IPS DF 6.9 (cell line): ENCODE results near the gene SPIRE1.
"Not testable (repeated sequence)": the region's sequence is repeated elsewhere in the genome, so short reads cannot be mapped to it uniquely, and the experiment has no call there.

Source experiments
- DNase-seq: peaks from one replicate; pipeline ENCODE4 v3.0.0-alpha.2; 2013; ENCODE audit warnings: low read depth, low spot score
- H3K27ac ChIP-seq: one replicate; pipeline ENCODE4 v1.5.1; 2013; ENCODE audit warnings: low read length, control low read depth
- H3K27me3 ChIP-seq: 2 replicates; pipeline ENCODE4 v1.6.1; 2013; ENCODE audit warnings: mild to moderate bottlenecking, low read length; ENCODE audit not compliant: control insufficient read depth, insufficient read depth
- H3K36me3 ChIP-seq: 2 replicates; pipeline ENCODE4 v1.6.1; 2013; ENCODE audit warnings: low read length; ENCODE audit not compliant: control insufficient read depth, insufficient read depth
- H3K4me1 ChIP-seq: 2 replicates; pipeline ENCODE4 v1.6.1; 2013; ENCODE audit warnings: low read length; ENCODE audit not compliant: control insufficient read depth, insufficient read depth
- H3K4me3 ChIP-seq: 2 replicates; pipeline ENCODE4 v1.5.1; 2013; ENCODE audit warnings: mild to moderate bottlenecking, low read length
- H3K9me3 ChIP-seq: 2 replicates; pipeline ENCODE4 v1.6.1; 2013; ENCODE audit warnings: low read length, inconsistent platforms; ENCODE audit not compliant: control insufficient read depth, insufficient read depth
- WGBS: extraction: QIAGEN DNeasy Blood & Tissue Kit; methylation state at CpG from one replicate; pipeline ENCODE4 v1.1.7; 2013; ENCODE audit warnings: mixed read lengths, missing lambda C conversion rate; ENCODE audit not compliant: insufficient read length, insufficient coverage; 5-methylcytosine and 5-hydroxymethylcytosine counted together

Gene SPIRE1

GRCh38 chr18:12554796-12555388 is 103.0 kb downstream of the SPIRE1 start:
- Histone ChIP-seq H3K4me3 (no peak overlapping the region), H3K36me3 (peaks cover 3% of the 10 kb centered on the region; the same call in 1 of the 2 replicates), H3K27ac (no peak overlapping the region), H3K27me3 (no peaks in the 10 kb centered on the region), H3K9me3 (peaks cover 7% of the 10 kb centered on the region), H3K4me1 (peaks cover 2% of the 10 kb centered on the region; the same call in 1 of the 2 replicates)
- DNase-seq = no peak
- no CpG with 5 or more reads among the region's 2 CpGs for WGBS

- Histone ChIP-seq H3K27ac (no peak overlapping the region), H3K27me3 (no peaks in the 10 kb centered on the region), H3K4me1 (peaks cover 2% of the 10 kb centered on the region; the same call in 1 of the 2 replicates), H3K9me3 (peaks cover 3% of the 10 kb centered on the region), H3K4me3 (no peak overlapping the region), H3K36me3 (no peaks in the 10 kb centered on the region; the same call in 1 of the 2 replicates)
- no CpG with 5 or more reads among the region's 4 CpGs for WGBS
- no peak for DNase-seq
These were observed 105.0 kb downstream of the SPIRE1 start for GRCh38 chr18:12552879-12553242.

GRCh38 chr18:12551943-12552878 is 105.7 kb downstream of the SPIRE1 start:
- WGBS = no CpG with 5 or more reads among the region's 13 CpGs
- not testable (repeated sequence) for DNase-seq

GRCh38 chr18:12551466-12551865 is 106.4 kb downstream of the SPIRE1 start:
- H3K4me1 ChIP-seq, H3K4me3 ChIP-seq, H3K9me3 ChIP-seq, DNase-seq, H3K27me3 ChIP-seq, H3K27ac ChIP-seq, H3K36me3 ChIP-seq: not testable (repeated sequence)
- WGBS = no CpG with 5 or more reads among the region's 13 CpGs

More at GRCh38 chr18:12551943-12552878, 105.7 kb downstream of the SPIRE1 start:
- H3K9me3 ChIP-seq, H3K4me3 ChIP-seq, H3K27me3 ChIP-seq, H3K27ac ChIP-seq, H3K4me1 ChIP-seq, H3K36me3 ChIP-seq: not testable (repeated sequence)

- no peaks in the 10 kb centered on the region for H3K27me3 ChIP-seq
- no peaks in the 10 kb centered on the region for H3K36me3 ChIP-seq
- no peak for DNase-seq
- H3K4me3 ChIP-seq = no peak overlapping the region
- H3K27ac ChIP-seq = no peak overlapping the region
- no peaks in the 10 kb centered on the region for H3K4me1 ChIP-seq
- WGBS = no CpG with 5 or more reads among the region's 3 CpGs
- H3K9me3 ChIP-seq = no peaks in the 10 kb centered on the region
These were observed 114.2 kb downstream of the SPIRE1 start for GRCh38 chr18:12543697-12544096.

- Histone ChIP-seq H3K27ac (no peak overlapping the region), H3K4me3 (no peak overlapping the region), H3K36me3 (no peaks in the 10 kb centered on the region), H3K4me1 (no peaks in the 10 kb centered on the region), H3K27me3 (no peaks in the 10 kb centered on the region), H3K9me3 (no peaks in the 10 kb centered on the region)
- DNase-seq = no peak
- no CpG with 5 or more reads among the region's 2 CpGs for WGBS
These were observed 117.2 kb downstream of the SPIRE1 start for GRCh38 chr18:12540751-12541150.

GRCh38 chr18:12539158-12539557 is 118.7 kb downstream of the SPIRE1 start:
- not testable (repeated sequence) for H3K4me1 ChIP-seq, H3K27ac ChIP-seq, DNase-seq, H3K27me3 ChIP-seq, H3K36me3 ChIP-seq, H3K4me3 ChIP-seq, H3K9me3 ChIP-seq
- no CpG with 5 or more reads among the region's 4 CpGs for WGBS

- Histone ChIP-seq H3K36me3 (no peaks in the 10 kb centered on the region), H3K27me3 (no peaks in the 10 kb centered on the region), H3K4me3 (no peak overlapping the region), H3K27ac (no peak overlapping the region), H3K9me3 (no peaks in the 10 kb centered on the region), H3K4me1 (no peaks in the 10 kb centered on the region)
- no CpG with 5 or more reads among the region's 2 CpGs for WGBS
- no peak for DNase-seq
These were observed 123.1 kb downstream of the SPIRE1 start for GRCh38 chr18:12534820-12535219.

- no peaks in the 10 kb centered on the region for H3K27me3 ChIP-seq
- H3K27ac ChIP-seq = no peak overlapping the region
- no CpG with 5 or more reads among the region's 3 CpGs for WGBS
These were observed 125.2 kb downstream of the SPIRE1 start for GRCh38 chr18:12532661-12533060.

GRCh38 chr18:12531749-12532148 is 126.2 kb downstream of the SPIRE1 start:
- DNase-seq = no peak
- Histone ChIP-seq H3K27ac (no peak overlapping the region), H3K4me1 (no peaks in the 10 kb centered on the region), H3K9me3 (no peaks in the 10 kb centered on the region; the same call in 1 of the 2 replicates), H3K27me3 (no peaks in the 10 kb centered on the region), H3K36me3 (no peaks in the 10 kb centered on the region), H3K4me3 (no peak overlapping the region)
- no CpG with 5 or more reads among the region's 1 CpG for WGBS

More at GRCh38 chr18:12532661-12533060, 125.2 kb downstream of the SPIRE1 start:
- Histone ChIP-seq H3K36me3 (no peaks in the 10 kb centered on the region), H3K4me1 (no peaks in the 10 kb centered on the region), H3K9me3 (no peaks in the 10 kb centered on the region; the same call in 1 of the 2 replicates), H3K4me3 (no peak overlapping the region)
- no peak for DNase-seq
